ENCODE measurements around the gene ETNK2. TPM values are rescaled to one million over a fixed set of nuclear protein-coding genes. Genes with fewer than 3 reads are reported as not detected.

Gene ETNK2
- total RNA-seq, 1 experiment from 2014 or later: 21.9 TPM

DNA sequence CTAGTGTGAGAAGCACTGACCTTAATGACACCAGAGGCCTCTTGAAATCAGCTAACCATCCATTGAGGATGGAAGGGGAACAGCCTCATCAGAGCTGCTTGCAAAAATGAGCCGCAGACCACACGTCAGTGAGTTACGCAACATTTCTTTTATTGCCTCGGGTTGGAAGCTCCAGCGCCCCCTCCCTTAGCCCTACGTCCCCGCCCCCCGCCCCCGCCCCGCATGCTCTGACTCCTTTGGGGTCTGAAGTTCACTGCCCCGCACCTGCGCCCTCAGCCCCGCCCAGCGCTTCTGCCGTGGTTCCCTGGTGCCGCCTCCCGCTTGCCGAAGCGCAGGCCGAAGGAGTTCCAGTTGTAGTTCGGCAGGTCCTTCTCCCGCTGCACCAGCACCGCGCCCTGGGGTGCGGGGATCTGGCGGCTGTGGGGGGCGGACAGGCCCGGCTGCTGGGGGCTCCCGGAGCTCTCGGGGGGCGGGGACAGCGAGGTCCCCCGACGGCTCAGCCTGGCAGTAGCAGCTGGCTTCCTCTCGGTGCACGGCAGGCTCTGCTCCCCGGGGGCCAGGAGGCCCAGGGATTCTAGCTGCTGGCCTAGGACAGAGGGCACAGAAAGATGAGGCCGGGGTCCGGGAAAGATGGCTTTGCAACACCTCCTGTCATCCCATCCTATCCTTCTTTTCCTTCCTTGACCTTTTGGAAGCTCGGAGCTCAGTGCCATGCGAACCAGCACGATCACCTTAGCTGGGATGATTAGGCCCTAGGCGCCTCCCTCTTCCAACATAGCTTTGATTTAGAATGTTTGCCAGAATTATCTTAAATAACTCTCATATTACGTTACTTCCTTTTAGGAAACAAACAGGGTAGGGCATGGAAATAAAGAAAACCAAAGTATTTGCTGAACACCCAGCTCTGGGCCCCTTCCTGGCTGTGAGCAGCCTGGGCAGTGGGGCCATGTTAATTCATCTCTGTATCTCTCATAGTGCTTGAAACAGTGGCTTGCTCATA lies 38.7 kb upstream of the ETNK2 start:
- peak overlapping the region; percentile 22 for H3K4me3 ChIP-seq (ENCODE audit: low read depth, low read length)
- peaks cover 21% of the 10 kb centered on the region for H3K4me1 ChIP-seq
- TF ChIP-seq, protein P1, sequence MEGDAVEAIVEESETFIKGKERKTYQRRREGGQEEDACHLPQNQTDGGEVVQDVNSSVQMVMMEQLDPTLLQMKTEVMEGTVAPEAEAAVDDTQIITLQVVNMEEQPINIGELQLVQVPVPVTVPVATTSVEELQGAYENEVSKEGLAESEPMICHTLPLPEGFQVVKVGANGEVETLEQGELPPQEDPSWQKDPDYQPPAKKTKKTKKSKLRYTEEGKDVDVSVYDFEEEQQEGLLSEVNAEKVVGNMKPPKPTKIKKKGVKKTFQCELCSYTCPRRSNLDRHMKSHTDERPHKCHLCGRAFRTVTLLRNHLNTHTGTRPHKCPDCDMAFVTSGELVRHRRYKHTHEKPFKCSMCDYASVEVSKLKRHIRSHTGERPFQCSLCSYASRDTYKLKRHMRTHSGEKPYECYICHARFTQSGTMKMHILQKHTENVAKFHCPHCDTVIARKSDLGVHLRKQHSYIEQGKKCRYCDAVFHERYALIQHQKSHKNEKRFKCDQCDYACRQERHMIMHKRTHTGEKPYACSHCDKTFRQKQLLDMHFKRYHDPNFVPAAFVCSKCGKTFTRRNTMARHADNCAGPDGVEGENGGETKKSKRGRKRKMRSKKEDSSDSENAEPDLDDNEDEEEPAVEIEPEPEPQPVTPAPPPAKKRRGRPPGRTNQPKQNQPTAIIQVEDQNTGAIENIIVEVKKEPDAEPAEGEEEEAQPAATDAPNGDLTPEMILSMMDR (IDR thresholded peaks at IDR 0.05; ENCODE audit: insufficient read depth in 1 of 2, low read depth in 1 of 2, low read length in 1 of 2, severe bottlenecking in 1 of 2, unreplicated experiment in 1 of 2): no peak
- ChIA-PET CTCF (interaction anchor here (1.1 to 1.4 kb wide), 2 partner anchors 8 to 23 kb away, joined by 3 to 7 read pairs; partner anchors contain the start of gene GOLT1A), POLR2A (interaction anchor here (0.6 to 1.6 kb wide), 3 partner anchors 8 to 53 kb away, joined by 3 read pairs; partner anchors contain the start of gene GOLT1A)
- Mint-ChIP-seq H3K9me3 (ENCODE audit: unreplicated experiment) (peaks cover 8% of the 10 kb centered on the region), H3K27ac (ENCODE audit: unreplicated experiment) (no peak overlapping the region), H3K4me1 (ENCODE audit: low read depth, unreplicated experiment) (peaks cover 3% of the 10 kb centered on the region), H3K27me3 (ENCODE audit: insufficient read depth, unreplicated experiment) (no peaks in the 10 kb centered on the region), H3K4me3 (ENCODE audit: unreplicated experiment) (peak overlapping the region; percentile 60), H3K36me3 (ENCODE audit: insufficient read depth, unreplicated experiment) (no peaks in the 10 kb centered on the region)
- H3K27me3 ChIP-seq (replicated peaks; ENCODE audit: control insufficient read depth, insufficient read depth, low read length): no peaks in the 10 kb centered on the region
- intact Hi-C loops (cut with micrococcal nuclease; ENCODE audit: unreplicated experiment): no loop called here
- BruUV-seq (replicated peaks): no TSS peak
- H3K9me3 ChIP-seq: no peaks in the 10 kb centered on the region
- H3K36me3 ChIP-seq (ENCODE audit: control insufficient read depth, insufficient read depth, low read length): no peaks in the 10 kb centered on the region
- peak; percentile 69 to 82 for DNase-seq

DNA sequence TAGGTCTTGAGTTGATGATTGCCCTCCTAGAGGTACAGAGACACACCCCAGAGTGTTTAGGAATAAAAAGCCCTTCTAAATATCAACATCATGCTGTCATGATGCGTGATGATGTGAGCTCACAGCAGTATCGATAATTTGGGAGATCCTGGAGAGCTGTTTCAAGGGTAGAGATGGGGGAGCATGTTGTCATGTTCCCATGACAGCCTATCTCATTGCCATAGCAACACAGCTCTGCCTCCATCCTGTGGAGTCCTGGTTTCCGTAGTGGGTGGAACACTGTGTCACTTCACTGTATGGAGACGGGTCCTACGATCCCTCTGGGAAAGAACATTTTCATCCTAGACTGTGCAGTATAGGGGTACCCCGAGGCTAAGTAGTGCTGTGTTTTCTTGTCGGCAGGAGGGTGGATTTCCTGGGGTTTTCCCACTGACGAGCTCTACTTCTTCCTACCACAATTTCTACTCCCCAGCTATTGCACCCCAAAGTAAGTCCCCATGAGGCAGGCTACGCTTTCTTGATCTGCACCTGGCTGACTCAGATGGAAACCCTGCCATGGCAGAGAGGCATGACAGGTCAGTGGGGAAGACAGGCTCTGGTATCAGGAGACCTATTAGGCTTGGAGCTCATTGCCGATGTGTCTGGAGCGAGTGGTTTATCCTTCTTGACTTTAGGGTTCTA lies 37.3 kb upstream of the ETNK2 start:
- Mint-ChIP-seq H3K9me3 (ENCODE audit: unreplicated experiment) (no peaks in the 10 kb centered on the region), H3K27ac (ENCODE audit: unreplicated experiment) (no peak overlapping the region), H3K27me3 (ENCODE audit: insufficient read depth, unreplicated experiment) (no peaks in the 10 kb centered on the region), H3K4me3 (ENCODE audit: unreplicated experiment) (no peak overlapping the region), H3K36me3 (ENCODE audit: insufficient read depth, unreplicated experiment) (no peaks in the 10 kb centered on the region), H3K4me1 (ENCODE audit: low read depth, unreplicated experiment) (no peaks in the 10 kb centered on the region)
- ChIA-PET POLR2A (no interaction called here), CTCF (interaction anchor here (1.4 kb wide), 1 partner anchor 10 kb away, joined by 7 read pairs; no protein-coding TSS in a partner anchor)
- TF ChIP-seq, protein P1 (IDR thresholded peaks at IDR 0.05; ENCODE audit: insufficient read depth in 1 of 2, low read depth in 1 of 2, low read length in 1 of 2, severe bottlenecking in 1 of 2, unreplicated experiment in 1 of 2): no peak
- H3K4me3 ChIP-seq (ENCODE audit: low read depth, low read length): no peak overlapping the region
- no TSS peak for BruUV-seq (replicated peaks)
- DNase-seq: no peak
- no peaks in the 10 kb centered on the region for H3K9me3 ChIP-seq
- H3K4me1 ChIP-seq: peaks cover 15% of the 10 kb centered on the region
- no peaks in the 10 kb centered on the region for H3K27me3 ChIP-seq (replicated peaks; ENCODE audit: control insufficient read depth, insufficient read depth, low read length)
- no peaks in the 10 kb centered on the region for H3K36me3 ChIP-seq (ENCODE audit: control insufficient read depth, insufficient read depth, low read length)
- intact Hi-C loops (cut with micrococcal nuclease; ENCODE audit: unreplicated experiment): no loop called here

- Histone ChIP-seq H3K9me3 (no peaks in the 10 kb centered on the region), H3K36me3 (ENCODE audit: control insufficient read depth, insufficient read depth, low read length) (no peaks in the 10 kb centered on the region), H3K4me3 (ENCODE audit: low read depth, low read length) (no peak overlapping the region), H3K4me1 (peaks cover 15% of the 10 kb centered on the region), H3K27me3 (replicated peaks; ENCODE audit: control insufficient read depth, insufficient read depth, low read length) (no peaks in the 10 kb centered on the region)
- intact Hi-C loops (cut with micrococcal nuclease; ENCODE audit: unreplicated experiment): no loop called here
- DNase-seq: no peak
- CTCF ChIA-PET: no interaction called here
- Mint-ChIP-seq H3K27me3 (ENCODE audit: insufficient read depth, unreplicated experiment) (no peaks in the 10 kb centered on the region), H3K27ac (ENCODE audit: unreplicated experiment) (no peak overlapping the region), H3K4me3 (ENCODE audit: unreplicated experiment) (no peak overlapping the region), H3K4me1 (ENCODE audit: low read depth, unreplicated experiment) (no peaks in the 10 kb centered on the region), H3K36me3 (ENCODE audit: insufficient read depth, unreplicated experiment) (no peaks in the 10 kb centered on the region), H3K9me3 (ENCODE audit: unreplicated experiment) (no peaks in the 10 kb centered on the region)
- POLR2A ChIA-PET: no interaction called here
- TF ChIP-seq, protein P1 (IDR thresholded peaks at IDR 0.05; ENCODE audit: insufficient read depth in 1 of 2, low read depth in 1 of 2, low read length in 1 of 2, severe bottlenecking in 1 of 2, unreplicated experiment in 1 of 2): no peak
- BruUV-seq (replicated peaks): no TSS peak
Measured at GRCh38 chr1:204186597-204186996, 34.8 kb upstream of the ETNK2 start.
